ENCODE results near the gene KCTD16.

KCTD16 gene

DNA sequence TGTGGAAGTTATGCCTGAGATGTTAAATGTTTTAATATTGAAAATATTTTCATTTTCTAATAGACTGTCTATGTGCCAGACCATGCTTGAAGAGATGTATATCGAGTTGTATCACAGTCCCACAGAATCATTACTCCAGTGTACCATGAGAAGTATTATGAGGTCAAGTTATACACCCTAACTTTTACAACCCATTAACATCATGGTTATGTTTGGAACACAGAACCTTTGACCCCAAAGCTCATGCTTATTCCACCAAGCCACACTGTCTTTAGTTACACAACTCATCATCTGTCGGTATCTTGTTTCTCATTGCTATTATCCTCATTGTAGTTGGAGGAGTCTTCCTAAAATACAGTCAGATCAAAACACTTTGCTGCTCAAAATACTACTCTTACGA is 248.0 kb downstream of the KCTD16 start:
- DNase-seq: no peak

DNA sequence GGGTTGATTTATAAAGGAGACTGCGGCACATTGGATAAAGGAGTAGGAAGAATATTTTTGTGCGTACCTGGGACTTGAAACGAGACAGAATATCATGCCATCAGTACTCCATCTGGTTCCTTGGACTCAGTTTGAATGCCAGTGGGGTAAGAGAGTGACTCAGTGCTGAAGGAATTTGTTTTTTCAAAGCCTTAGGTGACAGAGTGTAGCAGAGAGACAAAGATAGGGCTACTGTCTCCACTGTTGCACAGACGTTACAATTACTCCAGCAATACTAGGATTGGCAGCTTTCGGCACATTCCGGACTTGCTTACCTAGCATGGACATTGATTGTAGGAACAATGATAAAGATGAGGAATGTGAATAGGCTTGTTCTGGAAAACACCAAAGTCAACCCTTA is 250.7 kb downstream of the KCTD16 start:
- DNase-seq: no peak

DNA sequence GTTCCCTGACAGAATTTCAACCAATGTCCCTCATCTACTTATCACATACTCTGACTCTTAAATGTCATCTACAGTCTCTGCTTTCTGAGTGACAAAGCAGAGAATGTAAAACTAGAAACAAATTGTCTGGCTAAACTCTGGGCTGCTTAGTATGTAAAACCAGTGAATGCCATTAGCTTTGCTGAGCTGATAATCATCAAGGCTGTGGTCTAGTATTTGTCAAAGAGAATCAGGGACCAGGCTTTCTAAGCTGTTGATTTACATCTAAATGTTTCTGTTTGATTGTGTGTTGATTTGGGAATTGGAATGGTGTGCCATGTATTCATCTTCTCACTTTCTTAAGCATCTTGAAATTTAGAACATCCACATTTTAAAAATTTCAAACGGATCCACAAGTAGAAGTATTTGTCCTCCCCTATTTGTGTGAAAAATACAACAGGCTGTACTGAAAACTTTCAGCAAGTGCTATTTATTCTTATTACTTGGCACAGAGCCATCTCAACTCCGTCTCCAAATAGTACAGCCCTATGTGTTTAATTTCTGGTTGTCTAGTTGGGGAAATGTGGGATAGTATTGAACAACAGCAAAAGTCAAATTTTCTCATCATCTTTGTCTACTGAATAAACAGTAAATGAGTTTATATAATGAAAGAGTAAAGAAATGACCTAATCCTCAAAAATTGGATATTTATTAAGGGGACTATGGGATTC is 251.5 kb downstream of the KCTD16 start:
- no peak for DNase-seq

DNA sequence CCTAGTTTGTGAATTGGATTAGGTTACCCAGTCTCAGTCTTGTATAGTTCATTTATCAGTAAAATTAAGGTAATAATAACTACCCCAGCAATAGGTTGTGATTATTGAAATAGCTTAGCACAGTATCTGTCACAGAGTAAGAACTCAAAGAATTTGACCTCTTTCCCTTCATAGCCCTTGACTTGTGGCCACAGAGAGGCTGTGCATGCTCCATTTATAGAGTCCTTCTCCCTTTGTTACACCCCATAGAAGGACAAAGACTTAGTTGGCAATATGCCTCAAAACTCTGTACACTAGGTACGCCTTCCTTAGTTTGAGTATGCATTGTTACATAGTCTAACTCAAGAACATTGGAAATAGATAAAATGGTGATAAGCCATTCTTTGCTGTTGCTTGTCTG is 257.2 kb downstream of the KCTD16 start:
- DNase-seq: no peak

DNA sequence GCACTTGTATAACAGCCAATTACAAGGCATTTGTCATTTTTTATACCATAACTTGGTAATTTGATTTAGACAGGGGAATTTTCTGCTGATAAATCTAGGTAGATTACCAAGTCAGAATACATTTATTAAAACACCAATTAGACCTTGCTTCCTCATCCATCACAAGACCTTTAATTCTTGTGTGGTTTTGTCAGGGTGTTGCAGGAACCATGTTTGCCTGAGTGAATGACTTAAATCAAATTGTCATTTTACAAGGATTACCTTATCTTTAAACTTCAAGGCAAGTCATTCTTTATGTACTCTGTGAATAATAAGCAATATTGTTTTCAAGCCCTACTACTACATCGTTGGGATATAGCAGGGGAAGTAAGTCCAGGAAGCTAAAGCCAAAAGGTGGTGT is 257.7 kb downstream of the KCTD16 start:
- no peak for DNase-seq

DNA sequence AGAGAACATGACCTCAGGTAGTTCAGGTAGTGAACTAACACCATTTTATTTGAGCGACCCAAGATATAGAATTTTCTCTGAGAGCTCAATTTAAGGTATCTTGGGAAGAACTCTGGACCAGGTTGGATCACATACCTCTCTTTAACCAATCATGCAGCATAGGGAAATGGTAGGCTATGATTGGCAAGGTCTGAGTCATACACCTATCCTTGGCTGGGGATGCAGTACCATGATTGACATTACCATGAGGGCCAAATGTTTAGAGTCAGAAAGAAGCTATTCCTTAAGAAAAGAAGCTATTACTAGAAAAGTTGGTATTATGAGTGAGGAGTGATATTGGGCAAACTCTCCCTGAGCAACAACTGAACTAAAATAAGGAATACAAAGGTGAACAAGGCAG is 258.7 kb downstream of the KCTD16 start:
- no peak for DNase-seq

DNA sequence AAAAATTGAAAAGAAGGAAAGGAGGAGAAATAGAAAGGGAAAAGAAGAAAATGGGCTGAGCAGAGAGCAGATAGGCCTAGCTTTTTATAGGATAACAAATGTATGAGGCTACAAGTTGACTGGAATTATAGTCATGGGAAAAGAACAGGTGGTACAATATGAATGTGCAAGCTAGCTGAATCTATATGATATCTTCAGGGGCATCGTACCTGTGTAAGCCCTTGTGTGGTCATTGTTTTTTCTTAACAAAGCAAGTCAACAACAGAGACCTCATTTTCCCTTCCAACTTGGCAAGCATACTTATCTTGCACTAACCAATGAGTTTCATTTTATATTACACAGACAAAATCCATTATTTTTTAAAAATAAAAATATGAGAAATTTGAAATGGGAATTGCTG is 259.2 kb downstream of the KCTD16 start:
- no peak for DNase-seq

DNA sequence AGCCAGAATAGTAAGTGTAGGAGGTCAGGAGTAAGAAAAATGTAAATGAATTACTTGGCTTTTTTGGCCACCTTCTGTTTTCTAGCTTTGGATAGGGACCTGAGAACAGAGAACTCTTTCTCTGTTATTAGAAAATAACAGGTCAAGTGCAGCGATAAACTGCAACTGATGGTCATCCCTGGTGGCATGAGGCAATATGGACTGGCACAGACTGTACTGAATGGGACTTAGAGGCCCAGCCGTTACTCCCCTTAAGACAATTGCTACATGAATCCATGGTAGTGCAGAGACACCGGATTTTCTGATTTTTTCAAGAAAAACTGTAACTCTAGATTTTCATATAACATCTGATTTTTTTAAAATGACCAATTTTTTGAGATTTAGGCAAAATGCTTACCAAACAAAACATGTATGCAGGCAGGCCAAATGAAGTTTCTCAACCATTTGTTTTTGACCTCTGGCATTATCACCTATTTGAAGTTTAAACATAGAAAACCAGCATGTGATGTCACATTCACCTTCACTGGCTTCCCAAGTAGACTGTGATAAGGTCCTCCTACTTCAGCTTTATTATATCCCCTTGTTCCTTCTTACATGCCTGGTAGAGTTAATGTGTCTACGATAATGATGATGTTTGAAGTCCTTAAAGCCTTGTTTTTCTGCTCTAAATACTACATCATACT is 262.6 kb downstream of the KCTD16 start:
- no peak for DNase-seq

DNA sequence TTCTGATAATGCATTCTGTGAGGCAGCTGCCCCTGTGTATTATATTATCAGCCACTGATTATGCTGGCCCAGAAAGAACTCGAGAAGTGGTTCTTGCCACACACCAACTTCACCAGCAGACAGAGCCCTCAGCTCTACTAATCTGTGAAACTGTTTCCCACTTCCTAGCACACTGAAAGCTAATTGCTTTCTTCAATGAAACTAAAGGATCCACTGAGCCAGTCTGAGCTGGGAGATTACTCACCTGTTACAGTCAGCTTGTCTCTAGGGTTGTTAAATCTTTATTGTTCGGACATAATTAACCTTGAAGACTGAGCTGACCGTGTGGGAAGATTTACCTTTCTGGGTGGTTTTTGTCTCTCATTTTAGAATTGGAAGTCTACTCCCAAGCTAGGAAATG is 263.2 kb downstream of the KCTD16 start:
- DNase-seq: no peak

DNA sequence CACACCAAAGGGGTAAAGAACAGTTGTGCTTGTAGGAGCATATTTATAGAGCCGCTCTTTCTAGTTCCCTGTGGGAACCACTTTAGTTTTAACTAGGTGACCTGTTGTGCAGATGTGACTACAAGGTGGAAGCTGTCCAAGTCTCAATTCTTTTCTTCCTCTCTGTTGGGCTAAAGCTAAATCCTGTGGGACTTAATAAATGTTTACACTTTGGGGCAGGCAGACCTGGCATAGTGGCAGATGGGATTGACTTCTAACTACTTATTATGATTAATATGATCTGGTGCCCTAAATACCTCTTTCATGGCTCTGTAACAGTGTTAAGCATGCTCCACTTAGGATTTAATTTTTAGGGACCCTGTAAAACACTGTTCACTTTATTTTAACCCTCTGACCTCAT is 265.3 kb downstream of the KCTD16 start:
- DNase-seq: no peak

DNA sequence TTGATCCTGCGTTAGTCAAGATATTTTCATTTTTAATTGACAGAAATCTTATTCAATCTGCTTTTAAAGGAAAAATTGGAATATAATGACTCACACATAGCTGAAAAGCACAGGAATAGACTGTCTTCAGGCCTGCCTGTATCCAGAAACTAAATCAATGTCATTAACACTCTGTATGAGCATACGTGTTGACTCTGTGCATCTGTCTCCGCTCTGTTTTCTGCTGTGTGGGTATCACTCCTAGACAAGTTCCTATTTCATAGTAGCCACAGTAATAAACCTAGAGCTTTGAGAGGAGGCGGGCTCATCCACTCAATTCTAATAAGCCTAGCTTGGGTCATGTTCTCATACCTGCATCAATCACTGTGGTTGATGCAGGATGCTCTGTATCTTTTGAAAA is 267.6 kb downstream of the KCTD16 start:
- no peak for DNase-seq

DNA sequence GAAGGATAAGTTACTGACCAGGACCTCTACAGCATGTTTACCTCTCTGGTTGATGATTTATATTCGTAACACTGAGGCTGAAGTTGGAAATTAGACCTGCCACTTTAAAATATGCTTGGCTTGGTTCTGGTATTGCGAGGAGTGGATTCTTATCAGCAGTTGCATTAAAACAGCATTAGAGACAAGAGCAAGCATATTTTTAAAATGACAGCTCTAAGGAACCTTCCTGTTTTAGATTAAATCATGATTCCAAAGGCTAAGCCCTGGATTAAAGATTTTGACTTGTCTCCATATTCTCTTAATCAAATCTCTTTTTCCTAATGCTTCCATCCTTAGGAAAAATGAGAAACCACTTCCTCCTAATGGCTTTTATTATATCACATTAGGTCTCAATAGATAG is 277.8 kb downstream of the KCTD16 start:
- DNase-seq: no peak

DNA sequence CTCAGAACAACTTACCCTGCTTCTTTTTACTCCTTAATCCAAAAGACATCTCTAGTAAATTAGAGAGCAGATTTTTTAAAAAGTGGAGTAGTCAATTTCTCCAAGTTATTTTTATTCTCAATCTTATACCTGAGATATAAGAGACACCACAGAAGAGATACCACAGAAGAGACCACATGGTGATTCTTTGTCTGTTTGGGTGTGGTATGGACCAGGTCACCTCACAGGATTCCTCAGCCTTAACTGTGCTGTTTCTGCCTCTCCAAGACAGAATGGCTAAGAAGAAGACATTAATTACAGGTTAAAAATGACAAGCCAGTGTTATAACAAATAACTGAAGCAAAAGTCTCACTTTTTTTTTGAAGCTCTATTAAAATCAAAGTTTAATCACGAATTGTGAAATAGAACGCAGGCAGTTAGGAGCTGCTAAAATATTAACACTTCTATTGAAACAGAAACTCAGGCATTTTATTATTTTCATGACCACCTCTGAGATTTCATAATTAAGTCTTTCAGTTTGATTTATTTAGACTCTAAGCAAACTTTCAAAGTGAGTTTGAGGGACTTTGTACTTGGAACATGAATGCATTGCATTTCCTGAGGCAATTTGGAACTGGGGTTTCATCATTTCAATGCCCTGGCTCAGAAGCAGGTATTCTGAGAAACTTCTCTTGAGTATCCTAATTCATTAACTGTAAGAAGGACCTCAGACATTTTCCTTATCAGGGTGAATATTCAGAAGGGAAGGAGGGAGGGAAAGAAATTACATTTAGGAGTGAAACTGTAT is 280.7 kb downstream of the KCTD16 start:
- no peak for DNase-seq

DNA sequence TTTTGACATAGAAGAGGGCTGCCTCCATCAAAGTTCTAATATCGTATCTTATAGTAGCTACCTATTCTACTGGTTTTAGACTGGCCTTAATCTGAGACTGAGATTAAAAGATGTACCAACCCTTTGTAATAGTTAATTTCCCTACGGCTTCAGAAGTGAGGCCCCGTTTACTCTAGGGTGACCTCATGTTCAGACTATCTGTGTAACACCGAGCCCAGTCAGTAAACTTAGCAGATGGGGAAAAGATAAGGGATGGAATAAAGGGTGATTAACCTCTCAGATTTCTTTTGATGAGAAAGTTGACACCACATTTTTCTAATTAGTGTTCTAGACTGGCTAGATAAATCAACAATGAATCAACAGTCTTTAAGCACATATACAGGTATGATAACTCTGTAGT is 283.1 kb downstream of the KCTD16 start:
- no peak for DNase-seq

DNA sequence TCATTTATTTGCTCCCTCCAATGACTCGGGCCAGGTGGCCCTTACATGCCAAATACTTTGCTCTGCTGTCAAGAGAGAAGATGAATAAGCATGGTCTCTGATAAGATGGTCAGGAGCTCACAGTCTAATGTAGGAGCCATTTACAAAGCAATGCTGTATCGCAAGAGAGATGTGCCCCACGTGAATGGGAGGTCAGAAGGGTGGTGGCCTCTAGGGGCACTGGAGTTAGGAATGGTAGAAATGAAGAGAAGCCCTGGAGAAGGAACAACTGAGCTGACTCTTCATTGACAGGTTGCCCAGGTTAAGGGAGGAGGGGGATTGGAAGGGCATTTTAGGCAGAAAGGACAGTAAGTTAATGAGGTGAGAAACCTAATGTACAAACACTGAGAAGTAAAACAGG is 286.5 kb downstream of the KCTD16 start:
- no peak for DNase-seq

DNA sequence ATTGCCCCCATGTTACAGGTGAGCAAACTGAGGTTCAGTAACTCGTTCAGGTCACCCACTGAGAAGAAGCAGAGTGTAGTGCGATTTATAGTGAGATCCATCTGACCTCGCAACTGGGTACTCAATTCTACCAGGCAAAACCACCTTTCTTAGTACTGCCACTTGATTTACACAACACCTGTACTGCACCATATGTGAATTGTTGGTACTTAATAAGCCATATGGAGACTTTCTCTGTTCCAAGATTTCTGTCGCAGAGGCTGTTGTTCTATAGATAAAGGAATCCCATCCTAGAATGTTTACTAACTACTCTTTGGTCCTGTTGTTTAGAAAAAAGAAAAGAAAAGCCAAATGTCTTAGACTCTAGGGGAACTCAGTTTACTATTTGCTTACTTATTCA is 287.5 kb downstream of the KCTD16 start:
- no peak for DNase-seq

DNA sequence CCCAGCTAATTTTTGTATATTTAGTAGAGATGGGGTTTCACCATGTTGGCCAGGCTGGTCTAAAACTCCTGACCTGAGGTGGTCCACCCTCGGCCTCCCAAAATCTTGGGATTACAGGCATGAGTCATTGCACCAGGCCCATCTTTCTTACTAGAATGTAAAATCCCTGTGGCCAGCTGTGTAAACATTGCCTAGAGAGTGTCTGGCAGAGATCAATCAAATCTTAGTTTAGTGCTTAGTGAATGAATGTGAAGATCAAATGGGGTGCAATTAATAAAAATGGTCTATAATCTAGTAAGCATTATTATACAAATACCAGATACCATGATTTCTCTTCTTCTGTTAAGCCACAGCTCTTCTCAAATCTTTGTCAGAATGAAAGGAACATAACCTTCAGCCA is 289.9 kb downstream of the KCTD16 start:
- DNase-seq: no peak

DNA sequence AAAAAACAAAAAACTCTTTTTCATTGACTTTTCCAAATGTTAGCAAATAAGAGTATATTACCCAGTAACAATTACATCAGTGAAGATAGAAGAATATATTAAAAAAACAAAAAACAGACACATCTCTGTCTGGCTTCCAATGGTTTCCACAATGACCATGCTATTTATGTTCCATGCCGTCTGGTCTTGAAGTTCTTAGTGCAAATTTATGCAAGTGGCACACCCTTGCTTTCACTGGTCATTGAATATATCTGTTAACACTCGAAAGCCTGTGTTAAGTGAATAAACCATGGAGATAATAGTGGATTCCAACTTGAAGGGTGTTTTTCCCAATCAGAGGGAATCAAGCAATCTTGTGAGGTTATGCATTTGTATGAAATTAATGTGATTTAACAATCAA is 291.9 kb downstream of the KCTD16 start:
- DNase-seq: no peak

DNA sequence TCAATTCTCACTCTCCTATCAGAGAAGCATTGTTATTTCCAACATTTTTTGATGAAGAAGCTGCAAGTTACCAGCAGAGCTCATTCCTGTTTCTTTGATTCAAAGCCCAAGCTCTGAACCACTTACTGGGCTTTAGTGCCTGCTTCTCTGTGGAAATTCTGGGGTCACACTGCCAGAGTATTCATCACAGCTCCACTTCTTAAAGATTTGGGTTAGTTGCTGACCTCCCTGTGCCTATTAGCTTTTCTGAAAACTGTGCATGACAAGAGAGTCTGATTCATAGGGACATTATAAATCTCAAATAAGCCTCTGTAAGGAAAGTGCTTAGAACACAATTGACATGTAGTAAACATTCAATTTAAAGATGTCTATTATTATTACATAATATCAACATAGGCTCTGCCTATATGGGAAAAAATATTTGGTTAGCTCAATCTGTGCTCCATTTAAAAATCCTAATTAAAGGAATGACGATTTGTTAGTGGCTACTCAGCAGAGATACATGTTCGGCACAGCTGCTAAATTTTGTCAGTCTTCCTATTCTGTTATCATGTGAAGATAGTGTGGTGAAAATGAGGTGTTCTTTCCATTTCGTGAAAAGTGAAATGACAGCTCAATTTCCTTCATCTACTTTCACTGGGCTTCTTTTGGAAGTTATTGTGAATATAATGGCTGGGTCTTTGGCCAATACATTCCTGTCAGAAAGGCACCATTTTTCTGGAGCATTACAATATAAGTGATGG is 293.0 kb downstream of the KCTD16 start:
- no peak for DNase-seq

DNA sequence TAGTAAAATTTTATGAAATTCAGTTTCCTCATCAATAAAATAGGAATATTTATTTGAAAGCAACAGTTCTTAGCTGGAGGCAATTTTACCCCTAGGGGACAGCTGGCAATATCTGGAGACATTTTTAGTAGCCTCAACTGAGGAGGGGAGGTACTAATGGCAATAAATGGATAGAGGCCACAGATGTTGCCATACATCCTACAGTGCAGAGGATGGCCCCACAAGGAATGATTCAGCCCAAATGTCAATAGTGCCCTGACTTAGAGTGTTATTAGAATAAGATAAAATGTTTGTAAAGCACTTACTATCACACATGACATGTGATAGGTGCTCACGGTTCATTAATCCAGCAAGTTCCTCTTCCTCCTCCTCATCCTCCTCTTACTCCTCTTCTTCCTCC is 293.6 kb downstream of the KCTD16 start:
- DNase-seq: no peak

DNA sequence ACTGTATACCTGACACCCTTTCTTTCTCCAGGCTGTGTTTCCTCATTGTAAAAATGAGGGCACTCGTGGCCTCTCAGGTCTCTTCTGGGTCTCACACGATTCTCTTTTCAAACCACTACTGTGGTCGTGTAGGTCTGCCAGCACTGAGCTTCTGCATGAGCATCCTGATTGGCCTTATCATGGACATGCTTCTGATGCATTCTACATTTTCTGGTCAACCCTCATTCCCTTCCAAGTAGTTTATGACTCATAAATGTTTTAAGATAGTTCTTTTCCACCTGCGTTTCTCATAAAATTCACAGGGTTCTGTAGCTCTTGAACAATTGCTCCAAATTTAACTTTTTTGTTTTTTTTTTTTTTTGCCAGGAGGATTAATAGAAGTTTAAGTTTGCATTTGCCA is 294.8 kb downstream of the KCTD16 start:
- no peak for DNase-seq

DNA sequence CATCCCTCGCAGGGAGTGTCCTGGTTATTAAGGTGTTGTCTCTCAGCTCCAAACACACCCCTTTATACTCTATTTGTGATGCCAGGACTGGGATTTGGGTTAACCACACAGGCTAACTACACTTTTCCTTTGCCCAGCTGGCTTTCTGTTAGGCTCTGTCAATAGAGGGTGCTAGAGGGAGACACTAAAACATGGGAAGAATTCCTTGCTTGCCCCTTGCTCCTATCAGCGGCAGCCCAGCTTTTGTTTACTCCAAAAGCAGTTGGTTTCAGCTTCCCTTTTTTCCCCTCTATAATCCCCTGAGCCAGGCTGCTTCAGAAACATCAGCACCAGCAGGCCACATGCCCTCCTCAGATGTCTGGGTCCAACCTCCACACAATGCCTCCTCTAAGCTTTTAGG is 297.1 kb downstream of the KCTD16 start:
- no peak for DNase-seq

DNA sequence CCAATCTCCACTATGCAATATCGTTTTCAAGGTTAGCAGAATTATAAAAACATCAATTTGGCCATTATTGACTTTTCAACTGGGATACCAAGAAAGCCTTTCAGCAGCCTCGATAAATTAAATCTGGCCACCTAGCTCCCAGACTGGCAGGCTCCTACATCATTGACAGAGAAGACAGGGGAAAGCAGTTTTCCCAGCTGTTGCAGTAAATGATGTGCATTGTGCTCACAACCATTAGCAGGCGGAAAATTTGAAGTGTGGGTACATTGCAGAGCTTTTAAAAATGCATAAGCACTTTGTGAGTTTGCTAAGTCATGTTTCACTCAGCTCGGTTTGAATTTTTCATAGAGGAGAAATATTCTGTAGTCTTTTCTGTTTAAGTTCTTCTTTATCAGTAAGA is 297.9 kb downstream of the KCTD16 start:
- no peak for DNase-seq

DNA sequence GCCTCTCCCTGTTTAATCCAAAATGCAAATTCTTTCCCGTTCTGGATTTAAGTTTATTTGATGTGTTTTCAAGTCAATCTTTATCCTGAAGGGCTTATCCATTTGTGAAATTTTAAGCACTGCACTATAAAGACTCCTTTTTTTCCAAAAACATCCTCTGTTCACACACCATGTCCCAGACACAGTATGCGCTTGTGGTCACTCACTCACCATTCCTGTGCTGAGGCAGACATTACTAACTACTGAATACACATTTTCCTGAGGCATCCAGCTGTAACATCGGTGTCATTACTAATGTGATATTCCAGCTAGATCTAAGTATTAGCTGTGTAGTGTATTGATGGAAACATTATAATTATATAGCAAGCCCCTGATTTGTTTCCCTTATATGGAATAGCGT is 298.4 kb downstream of the KCTD16 start:
- DNase-seq: no peak
